ENCODE measurements around the gene TNFRSF11A. TPM values are rescaled to one million over a fixed set of nuclear protein-coding genes. Genes with fewer than 3 reads are reported as not detected.

Gene TNFRSF11A
- total RNA-seq, 2 donors from 2014 or later, result 2.9 to 3.6 TPM

GRCh38 chr18:62399781-62400308, 74.7 kb downstream of the TNFRSF11A start:
- DNase-seq, result no peak
- intact Hi-C loops (cut with DNase I), result no loop called here
- peak in 1 of 2 donors; percentile 14 for ATAC-seq

GRCh38 chr18:62400916-62401315, 75.8 kb downstream of the TNFRSF11A start:
- ATAC-seq (no peak), DNase-seq (no peak)
- intact Hi-C loops (cut with DNase I), result no loop called here

- no peak for ATAC-seq
- intact Hi-C loops (cut with DNase I), result no loop called here
- no peak for DNase-seq
Measured at GRCh38 chr18:62402342-62402948, 77.3 kb downstream of the TNFRSF11A start.

GRCh38 chr18:62403120-62403519, 78.0 kb downstream of the TNFRSF11A start:
- ATAC-seq (no peak), DNase-seq (no peak)
- intact Hi-C loops (cut with DNase I), result no loop called here

GRCh38 chr18:62404881-62405280, 79.8 kb downstream of the TNFRSF11A start:
- DNase-seq, result no peak
- no peak for ATAC-seq
- intact Hi-C loops (cut with DNase I), result no loop called here

- ATAC-seq (no peak), DNase-seq (no peak)
- intact Hi-C loops (cut with DNase I), result no loop called here
Measured at GRCh38 chr18:62407660-62408059, 82.5 kb downstream of the TNFRSF11A start.

GRCh38 chr18:62409821-62410220, 84.7 kb downstream of the TNFRSF11A start:
- ATAC-seq (no peak), DNase-seq (no peak)
- intact Hi-C loops (cut with DNase I), result no loop called here

- ATAC-seq, result no peak
- no peak for DNase-seq
- intact Hi-C loops (cut with DNase I), result no loop called here
Measured at GRCh38 chr18:62412231-62412979, 87.3 kb downstream of the TNFRSF11A start.

- intact Hi-C loops (cut with DNase I), result no loop called here
- DNase-seq (no peak), ATAC-seq (peak in 1 of 2 donors; percentile 27)
Measured at GRCh38 chr18:62413206-62413605, 88.1 kb downstream of the TNFRSF11A start.

- intact Hi-C loops (cut with DNase I), result no loop called here
- ATAC-seq (no peak), DNase-seq (no peak)
Measured at GRCh38 chr18:62418258-62418657, 93.1 kb downstream of the TNFRSF11A start.

- intact Hi-C loops (cut with DNase I), result no loop called here
- ATAC-seq (peak in 1 of 2 donors; percentile 8), DNase-seq (no peak)
Measured at GRCh38 chr18:62420151-62420512, 95.0 kb downstream of the TNFRSF11A start.

GRCh38 chr18:62420513-62421209, 95.6 kb downstream of the TNFRSF11A start:
- ATAC-seq (peak; percentile 31 to 61), DNase-seq (no peak)
- intact Hi-C loops (cut with DNase I), result no loop called here

GRCh38 chr18:62425465-62426190, 100.5 kb downstream of the TNFRSF11A start:
- intact Hi-C loops (cut with DNase I), result loop anchor here (2.0 to 5.0 kb wide), 3 partner anchors 97 to 159 kb away; partner anchors contain the start of gene ZCCHC2 (in 2 of the 2)

GRCh38 chr18:62426191-62426488, 101.0 kb downstream of the TNFRSF11A start:
- intact Hi-C loops (cut with DNase I), result loop anchor here (5.0 kb wide), 2 partner anchors 96 to 141 kb away; partner anchors contain the start of gene ZCCHC2 (in 2 of the 2)
- no peak for DNase-seq
- ATAC-seq, result peak; percentile 51 to 53

More at GRCh38 chr18:62425465-62426190, 100.5 kb downstream of the TNFRSF11A start:
- peak; percentile 93 for ATAC-seq
- DNase-seq, result peak; percentile 78

GRCh38 chr18:62432176-62432575, 107.1 kb downstream of the TNFRSF11A start:
- intact Hi-C loops (cut with DNase I), result no loop called here
- no peak for ATAC-seq
- DNase-seq, result no peak

GRCh38 chr18:62434798-62435197, 109.7 kb downstream of the TNFRSF11A start:
- intact Hi-C loops (cut with DNase I), result no loop called here
- ATAC-seq (no peak), DNase-seq (no peak)

GRCh38 chr18:62435435-62436031, 110.4 kb downstream of the TNFRSF11A start:
- intact Hi-C loops (cut with DNase I), result no loop called here
- DNase-seq (no peak), ATAC-seq (no peak)

- intact Hi-C loops (cut with DNase I), result no loop called here
- DNase-seq, result peak; percentile 57
- peak; percentile 54 to 76 for ATAC-seq
Measured at GRCh38 chr18:62436636-62437234, 111.6 kb downstream of the TNFRSF11A start.

Measured in left cardiac atrium (tissue), 4 donors.